HG02840 (cell line): Measurements from ENCODE around the gene AKT3.

Source experiments
- ATAC-seq: cut with Tn5 transposase; IDR thresholded peaks from one replicate; pipeline ENCODE4 v1.9.1; 2021; ENCODE audit warnings: mild to moderate bottlenecking, moderate library complexity, moderate number of reproducible peaks; ENCODE audit not compliant: unreplicated experiment, low FRiP score

The AKT3 gene

DNA sequence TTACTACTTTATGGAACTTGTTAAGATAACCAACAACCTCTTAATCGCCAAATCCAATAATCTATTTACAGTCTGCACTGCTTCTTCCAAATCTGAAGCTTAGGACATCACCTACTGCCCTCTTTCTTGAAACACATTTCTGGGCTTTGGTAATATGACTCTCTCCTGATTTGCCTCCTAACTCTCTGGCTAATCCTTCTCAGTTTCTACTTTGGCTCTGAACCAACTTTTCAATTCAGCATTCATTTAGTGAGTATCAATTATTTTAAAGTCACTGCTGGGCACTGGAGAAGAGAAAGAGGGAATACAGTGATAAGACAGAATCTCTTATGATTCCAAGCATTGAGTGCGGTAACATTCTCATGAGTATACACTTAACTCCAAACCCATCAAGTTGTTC lies 275.0 kb downstream of the AKT3 start:
- no peak for ATAC-seq

DNA sequence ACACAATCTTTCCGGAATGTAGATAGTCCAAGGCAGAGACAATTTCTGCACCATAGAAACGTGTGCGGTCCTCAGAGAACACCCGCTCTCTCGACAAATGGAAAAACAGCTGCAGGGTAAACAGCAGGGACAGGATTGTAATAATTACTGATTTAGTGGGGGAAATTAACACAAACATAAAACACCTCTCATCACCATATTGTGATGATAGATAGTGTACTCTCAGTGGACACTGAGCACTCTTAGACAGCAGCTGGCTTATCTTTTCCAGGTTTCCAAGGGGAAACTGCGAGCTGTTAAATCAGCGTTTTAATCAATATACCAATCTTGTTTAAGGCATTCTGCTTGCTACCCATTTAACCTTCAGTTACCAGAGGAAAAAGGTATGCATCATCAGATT lies 277.1 kb downstream of the AKT3 start:
- ATAC-seq, result no peak

DNA sequence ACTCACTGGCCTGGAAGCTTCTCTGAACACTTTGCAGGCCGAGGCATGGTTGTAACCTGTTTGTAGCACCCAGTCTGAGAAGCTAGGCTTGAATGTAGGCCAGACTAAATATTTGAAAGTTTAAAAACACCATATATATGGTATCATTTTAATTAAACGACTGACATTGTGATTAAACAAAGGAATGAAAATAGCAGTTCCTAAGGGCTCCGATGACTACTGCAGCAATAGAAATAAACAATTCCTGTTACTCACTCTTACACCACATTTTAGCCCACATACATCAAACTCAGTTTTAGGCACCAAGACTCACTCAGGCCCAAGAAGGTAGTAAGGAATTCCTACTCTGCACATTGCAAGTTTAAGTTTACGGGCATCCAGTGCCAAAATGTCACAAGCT lies 281.2 kb downstream of the AKT3 start:
- no peak for ATAC-seq

DNA sequence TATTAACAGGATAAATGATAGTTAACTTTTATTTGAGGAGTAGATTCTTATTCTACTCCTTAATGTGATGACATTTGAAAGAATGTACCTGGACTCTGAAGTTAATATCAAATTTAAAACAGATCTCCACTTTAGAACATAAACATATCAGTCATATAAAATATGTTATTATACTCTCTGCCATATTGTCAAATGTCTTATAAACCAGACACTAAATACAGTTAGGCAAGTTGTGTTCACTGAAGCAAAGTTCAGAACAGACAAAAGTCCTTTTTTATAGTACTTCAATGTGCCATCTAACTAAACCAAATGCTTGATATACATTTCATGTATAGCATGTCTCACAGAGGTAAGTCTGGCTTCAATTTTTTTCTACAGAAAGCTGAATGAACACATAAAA lies 285.2 kb downstream of the AKT3 start:
- ATAC-seq, result no peak

DNA sequence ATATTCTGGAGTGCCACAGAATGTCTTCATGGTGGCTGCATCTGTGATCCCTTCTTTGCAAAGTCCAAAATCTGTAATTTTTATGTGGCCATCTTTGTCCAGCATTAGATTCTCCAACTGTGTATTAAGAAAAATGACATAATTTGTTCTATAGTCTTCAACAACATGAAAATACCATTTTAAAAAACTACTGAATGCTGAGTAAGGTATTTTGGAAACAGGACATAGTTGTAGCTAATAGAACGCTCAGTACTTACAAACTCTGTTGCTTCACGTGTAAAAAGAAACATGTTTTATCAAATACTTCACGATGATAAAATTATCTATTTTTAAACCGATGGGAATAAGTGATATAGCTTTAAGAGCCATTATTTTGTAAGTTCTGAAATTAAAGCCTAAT lies 286.3 kb downstream of the AKT3 start:
- no peak for ATAC-seq

DNA sequence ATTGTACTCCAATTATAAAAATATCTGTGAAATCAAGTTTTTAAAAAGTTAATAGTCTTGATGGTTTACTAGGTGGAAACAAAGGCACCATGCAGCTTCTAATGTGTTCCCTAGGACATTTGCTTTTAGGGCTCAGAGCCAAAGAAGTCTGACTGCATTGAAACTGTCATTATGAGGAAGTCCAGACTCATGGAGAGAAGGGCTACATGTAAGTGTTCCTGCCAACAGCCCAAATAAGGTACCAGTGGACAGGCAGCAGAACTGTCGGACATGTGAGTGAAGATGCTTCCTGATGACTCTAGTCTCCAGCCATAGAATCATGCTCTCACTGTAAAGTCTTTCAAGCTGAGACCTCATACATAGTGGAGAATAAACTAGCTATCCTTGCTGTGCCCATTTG lies 287.6 kb downstream of the AKT3 start:
- no peak for ATAC-seq

DNA sequence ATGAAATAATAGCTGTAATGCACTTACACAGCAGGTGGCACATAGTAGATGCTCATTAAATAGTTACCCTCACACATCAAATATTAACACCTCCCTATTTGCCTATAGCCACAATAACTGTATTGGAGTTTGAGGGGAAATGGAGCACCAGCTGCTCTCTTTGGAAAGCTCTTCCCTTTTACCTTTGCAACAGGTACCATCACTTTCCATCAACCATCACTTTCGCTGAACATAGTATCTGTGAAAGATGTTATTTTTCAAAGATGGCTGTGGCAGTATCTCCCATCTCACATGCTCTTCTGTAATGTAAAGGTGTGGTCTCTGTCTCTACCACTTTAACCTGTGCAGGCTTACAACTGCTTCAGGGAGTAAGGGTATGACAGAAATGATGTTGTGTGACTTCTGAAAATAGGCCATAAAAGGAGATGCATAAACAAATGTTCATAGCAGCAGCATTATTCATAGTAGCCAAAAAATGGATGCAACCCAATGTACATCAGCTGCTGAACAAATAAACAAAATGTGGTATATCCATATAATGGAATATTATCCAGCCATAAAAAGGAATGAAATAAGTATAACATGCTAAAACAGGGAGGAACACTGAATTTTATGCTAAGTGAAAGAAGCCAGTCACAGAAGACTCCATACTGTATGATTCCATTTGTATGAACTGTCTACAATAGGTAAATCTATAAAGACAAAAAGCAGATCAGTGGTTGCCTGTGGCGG lies 288.3 kb downstream of the AKT3 start:
- no peak for ATAC-seq

DNA sequence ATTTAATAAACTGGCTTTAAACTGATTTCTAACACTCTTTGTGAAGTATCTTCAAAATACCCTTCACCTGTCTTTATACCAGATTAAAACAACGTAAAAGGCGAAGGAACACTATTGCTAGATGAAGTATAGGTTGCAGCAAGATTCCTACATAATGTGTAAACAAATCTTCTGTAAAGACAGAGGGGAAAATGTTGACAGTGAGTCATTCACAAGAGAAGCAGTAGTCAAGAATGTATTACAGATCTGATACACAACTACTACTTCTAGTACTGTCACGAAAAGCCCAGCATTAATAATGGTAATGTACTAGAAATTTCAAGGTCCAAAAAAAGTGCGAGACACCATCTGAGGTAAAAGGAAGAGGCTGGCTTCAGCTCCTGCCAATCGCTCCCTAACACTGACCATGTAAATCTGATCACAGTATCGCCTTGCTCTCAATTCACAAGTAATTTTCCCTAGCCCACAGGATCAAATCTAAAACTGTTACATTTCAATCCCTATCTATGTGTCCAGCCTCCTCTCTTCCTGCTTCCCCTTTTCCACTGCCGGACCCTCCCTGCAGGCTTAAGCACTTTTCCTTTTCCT lies 290.4 kb downstream of the AKT3 start:
- no peak for ATAC-seq

DNA sequence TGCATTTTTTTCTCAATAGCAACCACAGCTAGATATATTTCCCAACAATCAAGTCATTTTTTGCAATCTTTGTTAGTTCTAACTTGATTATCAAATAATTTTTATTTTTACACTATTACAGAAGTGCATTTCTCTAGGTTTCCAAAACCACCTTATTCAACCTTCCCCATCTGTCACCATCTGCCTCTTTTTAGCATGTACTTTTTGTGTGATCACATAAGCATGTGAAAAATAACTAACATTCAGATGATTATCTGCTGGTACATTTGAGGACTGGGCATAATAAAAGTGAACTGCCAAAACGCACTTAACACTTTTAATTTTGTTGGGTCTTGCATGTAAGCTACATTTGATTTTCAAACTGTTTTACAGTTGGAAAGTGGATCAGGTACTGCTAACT lies 291.5 kb downstream of the AKT3 start:
- no peak for ATAC-seq

DNA sequence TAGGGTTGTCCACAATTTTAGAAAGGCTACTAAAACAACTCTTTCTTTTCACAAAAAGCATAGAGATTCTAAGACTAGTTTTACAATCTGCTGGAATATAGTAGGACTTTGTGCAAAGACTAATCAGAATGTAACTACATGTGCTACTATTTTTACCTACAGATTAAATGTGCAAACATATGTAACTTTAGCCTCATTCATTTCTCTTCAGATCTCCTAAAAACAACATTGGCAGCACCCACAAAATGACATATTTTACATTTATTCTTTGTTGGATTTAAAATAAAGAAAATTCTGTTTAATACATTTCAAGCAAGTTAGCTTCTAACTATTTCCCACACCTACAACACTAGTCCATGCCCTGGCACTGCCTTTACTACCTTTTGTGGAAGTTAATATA lies 292.2 kb downstream of the AKT3 start:
- no peak for ATAC-seq

DNA sequence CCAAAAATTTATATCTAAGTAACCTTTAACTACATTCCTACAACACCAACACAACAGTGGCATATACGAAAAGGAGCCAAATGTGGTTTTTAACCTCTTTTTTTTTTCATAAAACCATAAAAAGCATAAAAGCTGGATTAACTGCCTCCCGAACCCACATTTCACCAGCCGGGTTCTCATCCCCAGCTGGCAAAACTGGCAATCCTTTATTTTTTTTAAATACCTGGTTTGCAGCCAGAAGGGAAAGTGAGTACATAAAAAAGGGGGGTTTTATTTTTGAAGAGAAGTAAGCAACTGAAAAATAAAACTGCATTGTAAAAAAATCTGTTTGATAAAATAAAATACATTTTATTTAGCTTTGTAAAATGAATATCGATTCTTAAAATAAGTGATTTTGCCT lies 295.4 kb downstream of the AKT3 start:
- ATAC-seq, result no peak

DNA sequence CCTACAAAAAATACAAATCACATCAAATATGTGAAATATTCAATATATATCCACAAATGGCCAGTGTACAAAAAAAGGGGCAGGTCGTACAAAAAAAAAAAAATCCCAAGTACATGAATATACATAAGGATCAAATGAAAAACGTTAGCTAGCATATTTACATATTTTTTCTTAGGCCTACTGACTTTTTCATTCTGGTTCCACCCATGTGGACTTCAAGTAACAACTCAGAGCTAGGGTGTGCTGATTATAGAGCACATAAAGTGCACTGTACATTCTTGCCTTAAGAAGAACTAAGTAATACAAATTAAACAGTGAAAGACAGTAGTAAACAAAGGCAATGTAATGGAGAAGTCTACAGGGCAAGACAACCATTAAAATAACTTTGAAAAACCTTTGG lies 297.0 kb downstream of the AKT3 start:
- no peak for ATAC-seq

DNA sequence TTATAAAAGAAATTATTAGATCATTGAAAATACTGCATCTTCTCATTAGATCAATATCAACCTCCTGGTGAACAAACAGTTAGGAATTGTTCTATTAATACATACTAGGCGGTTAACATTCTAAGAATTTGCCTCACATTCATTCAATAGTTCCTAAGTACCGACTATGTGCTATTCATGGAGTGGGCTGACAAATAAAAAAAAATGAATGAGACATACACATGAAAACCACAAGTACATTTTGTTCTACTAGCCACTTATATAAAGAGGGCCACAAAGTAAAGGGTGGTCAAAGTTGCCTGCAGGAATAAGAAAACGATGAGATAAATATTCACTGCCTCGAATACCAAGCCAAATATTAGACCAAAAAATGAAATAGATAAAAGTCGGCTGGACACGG lies 299.8 kb downstream of the AKT3 start:
- ATAC-seq, result no peak

DNA sequence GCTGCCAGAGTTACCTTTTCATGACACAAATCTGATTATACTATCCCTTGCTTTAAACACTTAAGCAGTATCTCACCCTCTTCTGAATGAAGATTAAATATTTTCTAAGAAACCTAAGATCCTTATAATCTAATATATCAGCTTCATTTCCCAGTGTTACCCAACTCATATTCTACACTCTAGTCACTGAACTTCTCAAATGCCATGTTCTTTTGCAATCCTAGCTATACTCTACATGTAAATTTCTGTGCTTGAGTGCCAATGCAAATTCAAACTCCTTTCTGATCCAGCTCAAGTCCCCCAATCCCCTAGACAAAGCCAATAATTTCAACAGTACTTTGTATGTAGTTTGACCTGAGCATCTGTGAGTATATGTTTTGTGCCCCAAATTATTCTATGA lies 300.3 kb downstream of the AKT3 start:
- ATAC-seq, result no peak

DNA sequence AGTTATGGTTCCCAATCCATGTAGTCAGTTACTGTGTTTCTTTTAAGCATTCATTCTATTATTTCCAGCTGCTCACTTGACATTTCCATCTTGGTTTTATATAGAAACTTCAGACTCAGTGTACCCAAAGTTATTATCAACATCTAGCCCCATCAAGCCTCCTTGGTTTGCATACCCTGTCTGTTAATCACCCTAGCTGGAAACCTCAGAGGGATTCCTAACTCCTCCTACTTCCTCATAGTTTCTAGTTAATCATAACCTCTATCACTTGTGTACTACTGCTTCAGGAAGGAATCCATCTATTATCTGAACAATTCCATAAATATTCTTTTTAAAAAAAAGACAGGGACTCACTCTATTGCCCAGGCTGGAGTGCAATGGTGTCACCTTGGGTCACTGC lies 300.9 kb downstream of the AKT3 start:
- no peak for ATAC-seq

DNA sequence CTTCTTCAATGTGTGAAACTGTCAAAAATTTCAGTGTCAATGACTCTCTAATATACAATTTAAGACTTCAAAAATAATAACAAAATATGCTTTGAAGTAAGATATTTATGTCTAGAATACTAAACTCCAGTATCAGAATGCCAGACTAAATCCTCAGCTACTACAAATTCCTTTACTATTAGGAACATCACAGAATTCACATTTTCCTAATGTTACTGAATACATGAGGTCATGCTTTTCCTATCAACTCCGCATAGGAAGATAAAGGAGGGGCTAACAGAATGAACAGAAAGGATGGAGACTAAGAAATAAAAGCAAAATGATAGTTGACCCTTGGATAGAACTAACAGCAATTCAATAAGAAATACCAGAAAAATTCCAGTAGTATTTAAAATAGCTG lies 301.5 kb downstream of the AKT3 start:
- no peak for ATAC-seq

DNA sequence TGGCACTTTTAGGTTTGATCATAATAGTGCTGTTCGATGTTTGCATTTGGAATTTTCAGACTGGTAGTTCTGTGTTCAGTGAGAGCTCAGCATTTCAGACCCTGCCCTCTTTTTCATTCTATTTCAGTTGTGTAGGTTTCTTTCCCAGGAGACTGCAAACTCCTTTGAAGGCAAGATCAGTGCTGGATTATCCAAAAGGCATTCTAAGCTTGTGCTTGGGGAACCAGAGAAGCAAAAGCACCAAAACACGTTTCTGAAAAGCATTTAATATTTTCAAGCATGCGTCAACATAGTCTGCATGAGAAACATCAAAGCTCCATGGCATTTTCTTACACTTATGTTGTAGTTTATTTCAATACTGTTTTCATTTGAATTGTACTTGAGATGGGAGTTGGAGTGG lies 302.2 kb downstream of the AKT3 start:
- ATAC-seq, result no peak

DNA sequence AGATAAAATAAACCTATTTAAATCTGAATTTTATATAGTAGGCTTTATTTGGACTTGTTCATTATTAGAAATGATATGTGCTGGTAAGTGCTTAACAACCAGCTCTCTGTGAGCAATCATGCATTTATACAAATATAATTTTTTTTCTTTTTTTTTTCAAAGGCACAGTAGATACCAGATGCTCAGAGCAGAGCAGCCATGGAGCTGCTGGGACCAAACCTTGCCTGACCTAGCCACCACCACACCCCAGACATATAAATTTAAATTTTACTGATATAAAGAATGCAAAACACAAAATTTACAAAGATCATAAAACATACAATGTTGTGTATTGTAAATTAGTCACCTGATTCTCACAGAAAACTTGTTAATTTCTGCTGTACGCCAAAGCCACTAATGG lies 303.6 kb downstream of the AKT3 start:
- no peak for ATAC-seq

DNA sequence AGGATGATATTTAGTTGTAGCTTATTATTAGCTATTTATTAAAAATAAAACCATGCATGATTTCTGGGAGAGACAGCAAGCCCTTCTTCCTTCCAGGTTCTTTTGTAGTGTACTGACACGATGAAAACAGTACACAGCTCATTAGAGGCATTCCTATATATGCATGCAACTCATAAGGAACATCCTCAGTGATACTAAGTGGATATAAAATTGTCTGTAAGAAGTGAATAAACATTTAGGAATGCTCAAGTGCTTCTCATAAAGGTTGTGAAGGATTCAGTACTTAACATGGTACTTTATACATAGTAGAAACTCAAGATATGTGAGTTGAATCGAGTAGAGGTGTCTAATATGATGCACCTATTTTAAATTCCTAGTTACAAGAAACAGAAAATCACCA lies 306.5 kb downstream of the AKT3 start:
- ATAC-seq, result no peak

DNA sequence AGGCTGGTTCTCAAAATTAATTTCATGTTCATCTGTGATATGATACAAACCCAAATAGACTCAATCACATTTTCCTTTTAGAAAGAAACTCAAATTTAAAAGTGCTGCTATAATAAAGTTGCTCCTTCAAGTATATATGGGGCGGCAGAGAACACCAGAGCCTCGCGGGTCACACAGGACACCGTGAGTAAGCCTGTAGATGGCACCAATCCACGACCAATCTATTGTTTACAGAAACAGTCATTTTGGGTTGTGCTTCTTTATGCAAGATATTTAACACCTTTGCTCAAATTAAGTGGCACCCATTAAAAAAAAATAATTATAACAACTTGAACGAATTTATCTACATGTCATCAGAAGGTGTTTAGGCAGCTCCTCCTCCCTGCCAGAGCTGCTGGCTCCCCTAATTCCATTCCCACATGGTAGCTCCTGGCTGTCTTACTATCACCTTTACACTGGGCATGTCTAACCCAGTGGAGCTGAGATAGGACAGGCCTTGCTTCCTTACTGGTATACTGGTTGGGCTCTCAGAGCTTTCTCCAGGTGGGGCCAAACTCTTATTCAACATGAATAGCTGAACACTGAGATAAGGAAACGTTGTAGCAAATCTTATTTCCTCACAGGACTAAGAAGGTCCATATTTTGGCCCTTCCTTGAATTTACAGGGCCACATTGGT lies 307.2 kb downstream of the AKT3 start:
- no peak for ATAC-seq

DNA sequence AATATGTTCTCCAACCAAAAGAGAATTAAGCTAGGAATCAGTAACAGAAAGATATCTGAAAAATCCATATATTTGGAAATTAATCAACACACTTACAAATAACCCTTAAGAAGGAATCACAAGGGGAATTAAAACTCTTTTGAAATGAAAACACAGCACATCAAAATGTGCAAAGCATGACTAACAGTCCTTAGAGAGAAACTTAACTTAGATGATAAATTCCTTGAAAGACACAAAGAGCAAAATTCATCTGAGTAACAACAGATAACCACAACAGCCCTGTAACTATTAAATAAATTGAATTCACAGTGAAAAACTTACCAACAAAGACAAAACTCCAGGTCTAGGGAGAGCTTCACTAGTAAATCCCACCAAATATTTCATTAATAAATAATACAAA lies 310.4 kb downstream of the AKT3 start:
- no peak for ATAC-seq

DNA sequence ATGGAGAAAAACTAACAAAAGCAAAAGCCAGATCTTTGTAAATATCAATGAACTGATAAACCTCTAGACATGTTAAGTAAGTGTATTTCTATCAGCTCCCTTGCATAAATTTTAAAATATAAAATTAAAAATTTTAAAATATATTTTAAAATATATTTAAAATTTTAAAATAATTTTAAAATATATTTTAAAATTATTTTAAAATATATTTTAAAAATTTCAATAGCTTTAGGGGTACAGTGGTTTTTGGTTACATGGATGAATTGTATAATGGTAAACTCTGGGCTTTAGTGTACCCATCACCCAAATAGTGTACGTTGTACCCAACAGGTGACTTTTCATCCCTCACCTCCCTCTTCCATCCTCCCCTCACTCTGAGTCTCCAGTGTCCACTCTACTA lies 315.0 kb downstream of the AKT3 start:
- ATAC-seq, result no peak
